ENCODE results near the gene LRRC71.

- TF ChIP-seq GATA2 (IDR thresholded peaks at IDR 0.05; ENCODE audit: low read depth, low read length): no peak
- no peak for TF ChIP-seq GATA3 (IDR thresholded peaks at IDR 0.05; ENCODE audit: low read depth, low read length)
Observed at GRCh38 chr1:156889802-156890580, 30.4 kb upstream of the LRRC71 start.

Measured in SH-SY5Y (cell line).